AG09319 (cell line): ENCODE measurements around the gene ZBTB18.

Source experiments
- DNase-seq: peaks from one replicate; pipeline ENCODE4 v3.0.0-alpha.2; 2010; ENCODE audit warnings: low read depth; ENCODE audit errors: extremely low read depth
- TF ChIP-seq, protein P1 (sequence below): IDR thresholded peaks from 2 replicates; pipeline ENCODE4 v1.5.1; 2011; ENCODE audit warnings: low read depth, mild to moderate bottlenecking, inconsistent platforms, low read length, moderate library complexity

The ZBTB18 gene

DNA sequence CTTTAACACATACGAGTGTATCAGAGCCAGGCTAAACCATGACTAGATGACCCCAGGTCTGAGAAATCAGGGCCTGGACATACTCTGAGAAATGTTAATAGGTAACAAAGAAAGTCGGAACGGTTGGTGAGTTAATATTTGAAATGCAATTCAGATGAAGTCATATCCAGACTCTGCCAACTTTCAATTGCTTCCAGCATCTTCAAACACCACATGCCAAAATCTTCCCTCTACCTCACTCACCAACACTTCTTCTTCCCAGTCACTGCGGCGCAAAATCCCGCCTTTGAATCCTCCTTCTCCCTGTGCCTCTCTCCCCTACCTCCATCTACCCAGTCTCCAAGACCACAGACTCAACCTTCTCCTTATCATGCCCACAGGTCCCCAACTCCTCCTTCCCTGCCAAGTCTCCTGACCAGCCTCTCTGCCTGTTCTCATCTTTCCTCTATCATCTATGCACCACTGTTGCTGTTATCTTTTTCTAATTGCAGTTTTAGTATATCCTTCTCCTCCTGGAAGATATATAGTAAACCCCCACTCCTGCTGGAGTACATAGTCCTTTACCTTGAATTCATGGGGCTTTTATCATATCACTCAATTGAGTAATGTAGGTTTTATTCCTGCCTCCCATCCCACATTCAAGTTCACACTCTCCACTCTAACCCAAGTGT, 41.3 kb downstream of the ZBTB18 start:
- TF ChIP-seq, protein P1, sequence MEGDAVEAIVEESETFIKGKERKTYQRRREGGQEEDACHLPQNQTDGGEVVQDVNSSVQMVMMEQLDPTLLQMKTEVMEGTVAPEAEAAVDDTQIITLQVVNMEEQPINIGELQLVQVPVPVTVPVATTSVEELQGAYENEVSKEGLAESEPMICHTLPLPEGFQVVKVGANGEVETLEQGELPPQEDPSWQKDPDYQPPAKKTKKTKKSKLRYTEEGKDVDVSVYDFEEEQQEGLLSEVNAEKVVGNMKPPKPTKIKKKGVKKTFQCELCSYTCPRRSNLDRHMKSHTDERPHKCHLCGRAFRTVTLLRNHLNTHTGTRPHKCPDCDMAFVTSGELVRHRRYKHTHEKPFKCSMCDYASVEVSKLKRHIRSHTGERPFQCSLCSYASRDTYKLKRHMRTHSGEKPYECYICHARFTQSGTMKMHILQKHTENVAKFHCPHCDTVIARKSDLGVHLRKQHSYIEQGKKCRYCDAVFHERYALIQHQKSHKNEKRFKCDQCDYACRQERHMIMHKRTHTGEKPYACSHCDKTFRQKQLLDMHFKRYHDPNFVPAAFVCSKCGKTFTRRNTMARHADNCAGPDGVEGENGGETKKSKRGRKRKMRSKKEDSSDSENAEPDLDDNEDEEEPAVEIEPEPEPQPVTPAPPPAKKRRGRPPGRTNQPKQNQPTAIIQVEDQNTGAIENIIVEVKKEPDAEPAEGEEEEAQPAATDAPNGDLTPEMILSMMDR, result no peak
- DNase-seq, result no peak

DNA sequence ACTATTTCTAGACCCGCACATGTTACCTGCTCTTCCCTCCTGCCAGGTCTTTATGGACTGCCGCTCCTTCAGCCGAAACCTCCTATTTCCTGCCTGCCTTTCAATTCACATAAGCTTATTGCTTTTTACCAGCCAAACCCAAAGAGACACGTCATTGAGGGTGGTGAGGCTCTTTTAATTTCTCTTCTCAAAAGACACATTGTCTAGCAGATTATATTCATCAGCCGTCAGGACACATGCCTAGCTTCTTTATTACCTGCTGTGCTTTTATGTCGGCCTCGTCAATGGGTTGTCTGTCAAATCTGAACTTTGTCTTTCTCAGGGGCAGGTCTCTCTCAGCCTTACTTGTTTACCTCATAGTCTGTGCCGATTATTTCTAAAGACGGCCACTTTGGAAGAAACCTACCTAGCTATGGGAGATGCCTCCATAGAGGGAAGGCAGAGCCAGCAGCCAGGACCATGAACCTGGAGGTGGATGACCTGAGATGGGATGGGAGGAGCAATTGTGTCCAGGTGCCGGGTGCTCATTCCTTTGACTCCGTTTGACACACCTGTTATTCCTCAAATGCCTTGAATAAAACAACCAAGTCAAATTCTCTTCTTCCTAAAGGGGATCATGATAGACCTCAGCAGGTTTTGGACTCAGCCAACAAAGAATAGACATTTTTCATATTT, 42.0 kb downstream of the ZBTB18 start:
- TF ChIP-seq, protein P1, result no peak
- no peak for DNase-seq

DNA sequence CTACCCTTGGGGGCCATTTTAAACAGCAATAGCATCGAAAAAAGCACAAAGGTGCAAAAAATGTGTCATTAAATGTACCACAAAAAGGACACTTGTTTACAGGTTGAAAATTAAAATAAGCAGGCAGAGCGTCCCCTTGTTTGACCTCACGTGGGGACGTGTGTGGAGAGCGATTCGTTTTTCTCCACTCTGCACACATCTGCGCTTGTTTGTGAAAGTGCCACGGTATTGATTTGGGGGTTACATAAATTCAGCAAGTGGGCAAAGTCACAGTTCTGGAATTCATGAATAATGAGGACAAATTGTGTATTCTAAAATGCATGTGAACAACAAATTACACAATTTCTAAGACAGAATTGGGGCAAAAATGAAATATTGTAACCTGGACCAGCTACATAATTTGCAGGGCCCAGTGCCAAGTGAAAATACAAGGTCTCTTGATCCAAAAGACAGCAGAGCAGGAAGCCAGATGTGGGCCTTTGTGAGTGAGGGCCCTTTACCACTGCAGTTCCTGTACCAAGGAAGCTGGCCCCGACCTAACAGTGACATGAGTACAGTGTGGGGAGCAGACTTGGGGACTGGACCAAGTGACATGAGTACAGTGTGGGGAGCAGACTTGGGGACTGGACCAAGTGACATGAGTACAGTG, 43.9 kb downstream of the ZBTB18 start:
- TF ChIP-seq, protein P1, result no peak
- no peak for DNase-seq

DNA sequence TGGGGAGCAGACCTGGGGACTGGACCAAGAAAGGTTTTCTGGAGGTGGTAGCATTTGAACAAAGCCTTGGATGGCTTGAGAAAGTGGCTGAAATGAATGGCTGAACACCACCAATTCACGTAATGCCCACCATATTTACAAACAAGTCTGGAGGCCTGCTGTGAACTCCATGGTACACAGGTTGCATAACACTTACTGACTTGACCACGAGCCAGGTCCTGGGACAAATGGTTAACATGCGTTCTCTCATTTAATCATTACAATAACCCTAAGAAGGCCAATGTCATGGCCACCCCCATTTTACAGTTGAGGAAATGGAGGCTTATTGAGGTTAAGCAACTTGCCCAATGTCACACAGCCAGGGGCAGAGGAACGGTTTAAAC, 44.4 kb downstream of the ZBTB18 start:
- TF ChIP-seq, protein P1, result no peak

DNA sequence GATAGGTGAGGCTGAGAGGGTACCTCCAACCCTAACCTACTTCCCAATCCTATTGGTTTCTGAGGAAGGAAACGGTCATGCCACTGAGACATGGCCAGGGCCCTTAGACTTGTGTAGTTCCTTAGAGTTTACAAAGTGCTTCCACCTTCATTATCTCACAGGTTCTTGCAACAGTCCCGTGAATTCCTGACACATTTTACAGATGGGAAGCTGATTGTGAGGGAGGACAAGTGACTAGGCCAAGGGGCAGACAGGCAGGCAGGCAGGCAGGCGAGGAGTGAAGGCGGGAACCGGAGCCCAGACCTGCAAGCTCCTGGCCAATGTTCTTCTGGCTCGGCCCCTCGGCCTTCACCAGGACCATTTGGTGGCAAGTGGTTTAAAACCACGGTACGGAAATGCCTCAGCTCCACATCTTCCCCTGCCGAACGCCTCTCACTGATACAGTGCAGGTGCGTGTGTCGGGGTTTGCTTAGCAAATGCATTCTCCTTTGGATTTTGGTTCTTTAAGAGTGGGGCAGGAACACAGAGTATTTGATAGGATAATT, 45.1 kb downstream of the ZBTB18 start:
- DNase-seq, result no peak
- TF ChIP-seq, protein P1, result no peak

More for the DNA sequence above, 44.4 kb downstream of the ZBTB18 start:
- DNase-seq, result no peak

DNA sequence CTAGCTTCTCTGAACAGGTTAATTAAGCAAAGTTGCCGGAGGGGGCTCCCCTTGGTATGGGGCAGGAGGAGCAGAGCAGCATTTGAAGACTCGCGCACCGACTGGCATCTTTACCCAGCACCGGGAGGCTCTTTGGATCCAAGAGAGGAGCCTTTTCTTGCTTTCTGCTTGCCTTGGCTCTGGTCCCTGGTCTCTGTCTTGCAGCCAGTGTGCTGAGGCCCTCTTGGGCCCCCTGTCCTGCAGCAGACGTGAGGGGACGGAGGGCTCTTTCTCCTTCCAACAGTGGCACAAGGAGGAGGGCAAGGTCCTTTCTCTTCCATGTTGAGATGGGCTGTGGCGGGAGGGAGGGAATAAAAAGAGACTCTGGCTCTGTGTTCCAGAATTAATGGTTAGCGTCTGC, 45.6 kb downstream of the ZBTB18 start:
- TF ChIP-seq, protein P1, result no peak
- DNase-seq, result no peak
